GM12892 (cell line): ENCODE measurements around the gene COG5.

Experiments
- POLR2A ChIP-seq: IDR thresholded peaks from 2 replicates; pipeline ENCODE4 v1.6.1; 2011; ENCODE audit warnings: low read depth, low read length, control low read depth
- POLR2AphosphoS5 ChIP-seq: IDR thresholded peaks from 2 replicates; pipeline ENCODE4 v1.6.1; 2011; ENCODE audit warnings: low read depth, low read length, control low read depth

DNA sequence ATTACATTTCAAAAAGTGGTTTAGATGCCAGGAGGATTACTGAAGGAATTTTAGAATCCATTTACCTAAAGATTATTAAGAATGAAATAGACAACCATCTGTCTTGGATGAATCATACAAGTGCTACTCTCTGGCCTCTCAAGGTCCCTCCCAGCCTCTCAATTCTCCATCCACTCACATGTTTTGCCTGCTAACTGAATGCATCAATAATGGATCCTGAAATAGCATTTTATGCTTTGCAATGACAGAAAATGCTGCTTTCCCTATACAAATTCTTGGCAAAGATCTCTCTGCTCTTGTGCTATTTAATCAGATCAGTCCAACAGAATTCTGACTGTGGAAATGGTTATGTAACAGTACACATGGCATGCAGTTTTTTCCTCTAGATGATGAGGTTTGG, 326.9 kb downstream of the COG5 start:
- no peak for TF ChIP-seq POLR2A
- no peak for TF ChIP-seq POLR2AphosphoS5
